ENCODE measurements around the gene KRTAP4-3.
"Not testable (repeated sequence)": the region's sequence is repeated elsewhere in the genome, so short reads cannot be mapped to it uniquely, and the experiment has no call there.

Gene KRTAP4-3
- 0 reads per million in 2 donors for total RNA-seq

- no peak for DNase-seq
These were observed at the start of gene KRTAP4-3 for GRCh38 chr17:41168121-41168520. Gene KRTAP4-3, minus strand, starts transcription at chr17:41168221. Its CDS starts 49 bp downstream, at chr17:41168172.

DNA sequence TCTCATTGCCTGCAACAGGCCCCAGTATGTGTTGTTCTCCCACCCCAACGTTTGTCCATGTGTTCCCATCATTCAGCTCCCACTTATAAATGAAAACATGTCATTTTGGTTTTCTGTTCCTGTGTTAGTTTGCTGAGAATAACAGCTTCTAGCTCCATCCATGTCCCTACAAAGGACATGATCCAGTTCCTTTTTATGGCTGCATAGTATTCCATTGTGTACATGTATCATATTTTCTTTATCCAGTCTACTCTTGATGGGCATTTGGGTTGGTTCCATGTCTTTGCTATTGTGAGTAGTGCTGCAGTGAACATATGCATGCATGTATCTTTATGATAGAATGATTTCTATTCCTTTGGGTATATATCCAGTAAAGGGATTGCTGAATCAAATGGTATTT, 47.7 kb upstream of the KRTAP4-3 start:
- DNase-seq, result no peak

DNA sequence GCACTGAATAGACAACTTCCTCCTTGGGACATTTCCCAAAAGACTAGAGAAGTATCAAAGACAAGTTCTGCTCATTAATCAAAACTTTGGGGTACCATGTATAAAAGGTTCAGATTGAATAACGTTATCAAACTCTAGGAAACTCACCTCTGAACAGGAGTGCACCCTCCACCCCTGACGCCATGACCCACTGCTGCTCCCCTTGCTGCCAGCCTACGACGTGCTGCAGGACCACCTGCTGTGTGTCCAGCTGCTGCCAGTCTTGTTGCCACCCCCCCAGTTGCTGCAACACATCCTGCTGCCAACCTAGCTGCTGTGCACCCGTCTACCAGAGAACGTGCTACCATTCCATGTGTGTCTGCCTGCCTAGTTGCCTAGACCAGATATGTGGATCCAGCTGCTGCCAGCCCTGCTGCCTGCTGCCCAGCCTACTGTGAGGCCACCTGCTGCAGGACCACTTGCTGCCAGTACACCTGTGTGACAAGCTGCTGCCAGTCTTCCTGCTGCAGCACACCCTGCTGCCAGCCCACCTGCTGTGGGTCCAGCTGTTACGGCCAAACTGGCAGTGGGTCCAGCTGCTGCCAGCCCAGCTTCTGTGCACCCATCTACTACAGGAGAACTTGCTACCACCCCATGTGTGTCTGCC, 44.6 kb upstream of the KRTAP4-3 start:
- DNase-seq, result no peak

DNA sequence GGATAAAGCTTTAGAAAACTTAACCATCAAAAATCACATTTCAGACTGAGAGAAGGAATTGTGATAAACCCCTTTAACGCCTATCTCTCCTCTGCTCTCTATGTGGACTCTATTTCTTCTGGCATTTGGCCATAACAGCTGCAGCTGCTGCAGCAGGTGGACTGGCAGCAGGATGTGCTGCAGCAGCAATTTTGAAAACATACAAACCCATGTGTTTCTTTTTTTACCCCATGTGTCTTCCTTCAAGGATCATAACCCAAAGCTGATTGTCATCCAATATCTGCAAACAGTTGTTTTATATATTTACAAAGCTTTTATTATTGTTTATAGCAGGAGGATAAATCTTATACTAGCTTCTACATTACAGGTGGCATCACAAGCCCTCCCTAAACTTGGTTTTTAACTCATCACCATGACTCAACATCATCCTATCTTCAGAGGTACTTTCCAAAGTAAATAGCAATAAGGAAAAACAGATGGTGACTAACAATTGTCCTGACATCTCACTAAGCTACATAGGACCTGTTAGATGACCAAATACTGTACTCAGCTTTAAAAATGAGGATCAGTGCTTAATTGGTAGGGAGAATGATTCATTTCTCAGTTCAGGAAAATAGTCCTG, 43.9 kb upstream of the KRTAP4-3 start:
- no peak for DNase-seq

- no peak for DNase-seq
These were observed 31.5 kb upstream of the KRTAP4-3 start for GRCh38 chr17:41199421-41200078.

DNA sequence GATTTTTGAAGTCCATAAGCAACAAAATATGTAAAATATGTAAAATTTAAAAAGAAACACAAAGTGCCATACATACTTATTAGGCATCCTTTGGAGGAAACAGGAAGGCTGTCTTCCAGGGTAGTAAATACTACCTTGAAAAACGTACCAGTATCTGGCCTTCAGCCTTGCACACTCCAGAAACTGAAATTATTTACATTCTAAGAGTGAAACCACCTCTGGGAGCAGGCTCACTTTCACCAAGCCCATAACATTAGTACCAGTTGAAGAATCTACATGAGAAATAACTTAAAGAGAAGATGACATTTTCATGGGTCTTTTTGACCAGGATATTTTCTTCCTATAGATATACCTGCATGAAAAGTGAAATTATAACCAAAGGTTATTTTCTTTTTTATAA, 28.0 kb upstream of the KRTAP4-3 start:
- no peak for DNase-seq

DNA sequence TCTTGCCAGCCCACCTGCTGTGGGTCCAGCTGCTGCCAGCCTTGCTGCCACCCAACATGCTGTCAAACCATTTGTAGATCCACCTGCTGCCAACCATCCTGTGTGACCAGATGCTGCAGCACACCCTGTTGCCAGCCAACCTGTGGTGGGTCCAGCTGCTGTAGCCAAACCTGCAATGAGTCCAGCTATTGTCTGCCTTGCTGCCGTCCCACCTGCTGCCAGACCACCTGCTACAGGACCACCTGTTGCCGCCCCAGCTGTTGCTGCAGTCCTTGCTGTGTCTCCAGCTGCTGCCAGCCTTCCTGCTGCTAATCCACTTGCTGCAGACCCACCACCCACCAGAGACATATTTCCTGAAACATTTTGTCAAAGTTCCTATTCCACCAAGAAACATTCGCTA, 22.3 kb upstream of the KRTAP4-3 start:
- no peak for DNase-seq

DNA sequence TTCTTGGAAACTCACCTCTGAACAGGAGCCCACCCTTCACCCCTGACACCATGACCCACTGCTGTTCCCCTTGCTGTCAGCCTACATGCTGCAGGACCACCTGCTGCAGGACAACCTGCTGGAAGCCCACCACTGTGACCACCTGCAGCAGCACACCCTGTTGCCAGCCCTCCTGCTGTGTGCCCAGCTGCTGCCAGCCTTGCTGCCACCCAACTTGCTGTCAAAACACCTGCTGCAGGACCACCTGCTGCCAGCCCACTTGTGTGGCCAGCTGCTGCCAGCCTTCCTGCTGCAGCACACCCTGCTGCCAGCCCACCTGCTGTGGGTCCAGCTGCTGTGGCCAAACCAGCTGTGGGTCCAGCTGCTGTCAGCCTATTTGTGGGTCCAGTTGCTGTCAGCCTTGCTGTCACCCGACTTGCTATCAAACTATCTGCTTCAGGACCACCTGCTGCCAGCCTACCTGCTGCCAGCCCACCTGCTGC, 21.9 kb upstream of the KRTAP4-3 start, which contains the start of gene KRTAP9-1:
Gene KRTAP9-1 (plus strand): TSS at position 51 of the 482 bp plus-strand sequence. CDS start 0 bp downstream, at position 51.
- not testable (repeated sequence) for DNase-seq

DNA sequence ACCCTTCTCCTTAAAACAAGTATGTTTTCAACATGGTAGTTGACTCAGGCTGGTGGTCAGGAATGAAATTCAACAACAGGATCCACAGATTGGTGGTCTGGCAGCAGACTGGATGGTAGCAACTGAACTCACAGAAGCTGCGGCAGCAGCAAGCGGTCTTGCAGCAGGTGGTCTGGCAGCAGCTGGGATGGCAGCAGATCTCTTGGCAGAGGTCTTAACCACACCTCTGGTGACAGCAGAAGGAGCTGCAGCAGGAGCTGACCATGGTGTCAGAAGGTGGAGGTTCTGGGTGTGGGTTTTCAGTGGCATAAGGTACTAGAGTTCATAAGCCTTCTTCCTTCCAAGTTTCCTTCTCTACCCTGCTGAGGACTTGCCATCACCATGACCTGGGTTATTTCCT, 18.9 kb upstream of the KRTAP4-3 start:
- no peak for DNase-seq

DNA sequence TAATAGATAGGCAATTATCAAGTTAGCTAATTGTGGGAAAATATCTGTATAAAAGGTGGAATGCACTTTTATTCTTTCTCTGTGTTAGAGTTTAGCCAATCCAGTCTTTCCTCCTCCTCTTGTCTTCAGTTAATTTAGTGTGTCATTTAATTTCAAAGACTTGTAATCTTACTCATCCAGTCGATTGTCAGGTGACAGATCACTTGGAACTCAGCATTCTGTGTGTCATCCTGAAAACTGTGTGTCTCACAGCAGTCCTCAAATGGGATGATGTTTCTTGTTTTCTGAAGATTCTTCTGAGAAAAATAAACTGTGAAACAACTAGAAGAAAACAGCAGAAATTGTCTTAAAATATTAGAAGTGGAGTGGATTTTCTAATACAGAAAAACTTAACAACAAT, 17.0 kb upstream of the KRTAP4-3 start:
- DNase-seq, result no peak

GRCh38 chr17:41184480-41184961, 16.5 kb upstream of the KRTAP4-3 start, which contains the start of gene KRTAP4-1:
Gene KRTAP4-1, minus strand, starts transcription at chr17:41184911. Its CDS starts 57 bp downstream, at chr17:41184854.
- no peak for DNase-seq

DNA sequence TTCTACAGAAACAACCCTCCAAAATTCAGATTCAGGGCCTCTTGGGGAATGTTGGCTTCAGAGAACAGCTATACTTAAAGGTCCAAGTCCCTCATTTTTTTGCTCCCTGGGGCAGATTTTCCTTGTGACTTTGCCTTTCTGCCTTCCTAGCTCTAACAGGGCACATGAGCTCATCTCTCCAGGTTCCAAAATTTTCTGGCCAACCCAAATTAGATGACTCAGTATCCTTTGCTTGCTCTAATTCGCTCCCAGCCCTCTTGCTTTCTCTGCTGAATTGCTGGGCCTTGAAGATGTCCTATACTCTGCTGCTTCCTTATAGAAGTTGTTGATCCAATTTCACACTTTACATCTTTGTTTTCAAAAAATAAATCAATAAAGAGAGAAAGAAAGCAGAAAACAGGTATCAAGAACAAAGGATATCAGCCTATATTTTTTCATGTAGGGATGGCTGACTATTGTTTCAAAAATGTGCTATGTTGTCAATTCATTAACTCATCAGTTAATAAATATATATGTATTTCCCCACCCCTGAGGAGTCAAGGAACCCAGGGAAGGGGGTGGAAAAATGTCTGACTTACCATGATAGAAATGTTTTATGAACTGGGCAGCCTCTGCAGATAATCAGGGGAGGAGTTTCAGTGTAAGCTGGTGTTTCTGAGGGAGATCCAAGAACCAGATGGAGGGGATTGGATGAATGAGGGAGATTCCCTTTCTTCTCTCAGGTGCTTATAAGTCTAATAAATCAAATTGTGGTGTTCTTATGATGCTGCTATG, 11.0 kb upstream of the KRTAP4-3 start:
- no peak for DNase-seq

- DNase-seq, result no peak
These were observed 10.3 kb upstream of the KRTAP4-3 start for GRCh38 chr17:41178341-41178740.

- DNase-seq, result no peak
These were observed 9.8 kb upstream of the KRTAP4-3 start, which contains the start of gene KRTAP4-2 for GRCh38 chr17:41177727-41178271. Gene KRTAP4-2, minus strand, starts transcription at chr17:41178221. Its CDS starts 57 bp downstream, at chr17:41178164.

DNA sequence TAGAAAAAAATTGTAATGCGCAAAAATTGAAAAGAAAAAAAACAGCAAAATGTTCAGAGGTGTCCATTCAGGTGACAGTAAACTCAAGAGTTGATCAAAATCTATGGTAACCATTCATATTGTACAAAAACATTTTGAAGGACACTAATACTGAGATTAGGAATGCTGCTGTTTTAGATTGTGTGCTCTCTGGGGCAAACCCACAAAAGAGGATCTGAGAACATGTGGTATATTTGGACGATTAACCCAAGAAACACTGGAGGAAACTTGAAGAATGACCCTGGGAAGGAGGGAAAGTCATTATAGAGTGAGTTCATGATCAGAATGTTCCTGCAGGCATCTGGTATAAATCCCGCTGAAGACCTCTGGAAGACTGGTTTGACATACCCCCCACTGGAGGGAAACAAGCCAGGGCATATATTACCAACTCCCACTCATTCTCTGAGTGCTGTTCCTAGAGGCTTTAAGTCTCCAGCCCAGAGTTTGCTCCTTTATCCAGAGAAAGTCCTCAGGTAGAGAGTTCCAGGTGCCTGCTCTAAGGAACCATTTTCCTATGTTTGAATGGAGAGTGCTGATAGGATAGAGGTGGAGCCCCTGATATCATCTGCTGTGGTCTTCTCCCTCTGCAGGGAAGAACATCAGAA, 8.8 kb upstream of the KRTAP4-3 start:
- no peak for DNase-seq

- no peak for DNase-seq
These were observed 3.9 kb upstream of the KRTAP4-3 start for GRCh38 chr17:41171886-41172285.

DNA sequence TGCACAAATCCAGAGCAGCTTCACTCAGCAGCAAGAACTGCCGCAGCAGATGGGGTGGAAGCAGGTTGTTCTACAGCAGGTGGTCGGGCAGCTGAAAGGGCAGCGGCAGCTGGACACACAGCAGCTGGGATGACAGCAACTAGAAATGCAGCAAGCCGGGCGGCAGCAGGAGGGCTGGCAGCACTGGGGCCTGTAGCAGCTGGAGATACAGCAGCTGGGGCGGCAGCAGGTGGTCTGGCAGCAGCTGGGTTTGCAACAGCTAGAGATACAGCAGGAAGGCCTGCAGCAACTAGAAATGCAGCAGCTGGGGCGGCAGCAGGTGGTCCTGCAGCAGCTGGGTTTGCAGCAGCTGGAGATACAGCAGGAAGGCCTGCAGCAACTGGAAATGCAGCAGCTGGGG, 460 bp downstream of the KRTAP4-3 start:
- DNase-seq, result no peak

DNA sequence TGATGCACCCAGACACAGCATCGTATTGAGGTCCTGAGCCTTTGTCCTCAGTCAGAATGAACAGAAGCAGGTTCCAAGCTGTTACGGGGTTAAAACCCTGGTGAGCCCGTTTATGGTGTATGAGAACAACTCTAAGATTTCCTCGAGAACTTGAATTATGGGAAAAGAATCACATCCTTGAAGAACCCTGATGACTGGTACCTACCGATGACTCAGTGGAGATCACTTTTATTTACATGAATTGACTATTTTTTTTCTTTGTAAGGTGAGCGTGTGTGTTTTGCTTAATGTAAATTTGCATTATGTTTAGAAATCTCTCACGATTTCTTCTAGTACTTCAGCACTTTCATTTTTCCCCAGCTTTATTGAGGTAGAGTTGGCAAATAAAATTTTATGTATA, 4.2 kb downstream of the KRTAP4-3 start:
- DNase-seq, result no peak

DNA sequence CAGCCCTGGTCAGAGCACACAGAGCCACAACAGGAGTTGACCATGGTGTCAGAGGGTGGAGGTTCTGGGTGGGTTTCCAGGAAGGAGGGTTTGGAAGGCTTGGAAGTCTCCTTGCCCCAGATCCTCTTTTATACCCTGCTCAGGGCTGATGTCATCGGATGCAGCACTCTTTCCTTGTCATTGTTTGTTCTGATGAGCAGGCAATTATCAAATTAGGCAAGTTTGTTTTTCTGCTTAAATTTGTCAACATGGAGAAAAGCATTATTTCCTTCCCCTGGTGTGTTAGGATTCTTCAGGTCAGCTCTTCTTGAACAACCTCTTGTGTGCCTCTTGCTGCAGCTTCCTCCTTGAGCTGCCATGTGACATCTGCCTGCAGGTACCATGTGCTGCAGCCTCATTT, 7.4 kb downstream of the KRTAP4-3 start, which contains the start of gene KRTAP4-4:
Gene KRTAP4-4 (minus strand): TSS at position 101 of the 400 bp plus-strand sequence. CDS start 57 bp downstream, at position 44.
- no peak for DNase-seq

DNA sequence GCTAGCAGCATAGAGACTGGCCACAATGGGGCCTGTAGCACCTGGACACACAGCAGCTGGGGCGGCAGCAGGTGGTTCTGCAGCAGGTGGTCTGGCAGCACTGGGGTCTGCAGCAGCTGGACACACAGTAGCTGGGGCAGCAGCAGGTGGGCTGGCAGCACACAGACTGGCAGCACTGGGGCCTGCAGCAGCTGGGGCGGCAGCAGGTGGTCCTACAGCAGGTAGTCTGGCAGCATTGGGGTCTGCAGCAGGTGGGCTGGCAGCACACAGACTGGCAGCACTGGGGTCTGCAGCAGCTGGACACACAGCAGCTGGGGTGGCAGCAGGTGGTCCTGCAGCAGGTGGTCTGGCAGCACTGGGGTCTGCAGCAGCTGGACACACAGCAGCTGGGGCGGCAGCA, 7.8 kb downstream of the KRTAP4-3 start:
- DNase-seq, result not testable (repeated sequence)

- DNase-seq, result no peak
These were observed 14.2 kb downstream of the KRTAP4-3 start for GRCh38 chr17:41153856-41154255.

DNA sequence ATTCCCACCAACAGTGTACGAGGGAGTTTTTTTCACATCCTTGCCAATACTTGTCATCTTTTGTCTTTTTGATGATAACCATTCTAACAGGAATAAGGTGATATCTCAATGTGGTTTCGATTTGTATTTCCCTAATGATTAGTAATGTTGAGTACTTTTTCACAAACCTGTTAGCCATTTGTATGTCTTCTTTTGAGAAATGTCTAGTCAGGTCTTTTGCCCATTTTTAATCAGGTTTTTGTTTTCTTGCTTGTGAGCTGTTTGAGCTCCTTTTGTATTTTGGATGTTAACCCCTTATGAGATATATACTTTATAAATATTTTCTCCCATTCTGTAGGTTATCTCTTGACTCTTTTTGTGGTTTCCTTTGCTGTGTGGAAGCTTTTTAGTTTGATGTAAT, 16.5 kb downstream of the KRTAP4-3 start:
- no peak for DNase-seq

All from T-helper 2 cell (primary cell).